ENCODE results near the gene GUK1.

DNA sequence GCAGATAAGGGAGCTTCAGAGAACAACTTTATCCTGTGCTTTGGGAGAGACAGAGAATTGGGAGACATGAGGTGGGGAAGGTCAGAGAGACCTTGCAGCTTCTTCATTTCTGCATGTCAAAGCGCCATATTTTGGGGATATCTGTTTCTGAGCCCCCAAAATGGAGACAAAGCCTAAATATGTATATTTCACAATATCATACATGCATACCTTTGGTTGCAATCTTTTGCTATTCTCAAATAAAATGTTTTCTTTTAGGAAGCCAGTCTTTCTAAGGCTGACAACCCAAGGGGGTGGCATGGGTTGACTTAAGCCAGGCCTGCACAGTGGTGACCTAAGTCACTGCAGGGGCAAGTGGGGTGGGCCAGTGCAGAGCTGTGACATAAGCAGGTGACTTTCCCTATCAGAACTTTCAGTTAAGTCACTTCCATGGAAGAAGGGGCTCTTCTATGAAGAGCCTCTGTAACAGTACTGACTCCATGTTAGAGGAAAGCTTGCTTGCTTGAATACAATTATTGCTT lies 17.1 kb upstream of the GUK1 start:
- TF ChIP-seq POLR2AphosphoS5 (IDR thresholded peaks at IDR 0.05; ENCODE audit: borderline replicate concordance, low read depth, low read length) (no peak), EZH2 (IDR thresholded peaks at IDR 0.05) (no peak), FOXP2 (optimal IDR thresholded peaks at IDR 0.05; ENCODE audit: control extremely low read depth, extremely low read length, insufficient read depth) (no peak)

All from SK-N-MC (cell line).